HepG2 (cell line): ENCODE results near the gene PLXNC1.

Experiments used
- EZH2 ChIP-seq: conservative IDR thresholded peaks from 2 replicates; pipeline ENCODE4 v1.6.1; 2012; ENCODE audit warnings: mild to moderate bottlenecking, low read depth, low read length, moderate library complexity
- HMGXB4 ChIP-seq, 2 experiments: sonication (generic) in 1 of 2; formaldehyde crosslinking in 1 of 2; IDR thresholded peaks; 2 replicates each; pipeline versions ENCODE4 v1.4.0 to v1.6.1; 2018 to 2020; ENCODE audit warnings: missing genetic modification reagents in 2 of 2, borderline replicate concordance in 1 of 2, low read depth in 1 of 2, mild to moderate bottlenecking in 1 of 2, missing biosample characterization in 1 of 2

GRCh38 chr12:94143951-94144350 is 4.4 kb upstream of the PLXNC1 start:
- TF ChIP-seq EZH2 = no peak
- no peak for TF ChIP-seq HMGXB4 (CRISPR knock-in tag; IDR thresholded peaks at IDR 0.05; ENCODE audit: borderline replicate concordance in 1 of 2, low read depth in 1 of 2)
